IMR-90 (cell line): Measurements from ENCODE around the gene FOXQ1. TPM values are rescaled to one million over a fixed set of nuclear protein-coding genes. Genes with fewer than 3 reads are reported as not detected.

ENCODE experiments used
- ATAC-seq: fragments of 200-7000 bp; cut with Tn5 transposase; 2 replicates; pipeline ENCODE4 v1.9.1; 2020; ENCODE audit warnings: low read depth, mild to moderate bottlenecking, moderate library complexity
- BruUV-seq: library from RNA; stranded (reverse); fragments of 400-500 nt; replicated peaks from 2 replicates; lab custom pipeline; 2021; lab: Mats Ljungman, UMichigan
- CTCF ChIA-PET: fragments of 300-600 bp; formaldehyde crosslinking; extraction: SDS; loops from one replicate; lab custom pipeline; 2021; ENCODE audit warnings: antibody characterized with exemption; lab: Yijun Ruan, JAX
- POLR2A ChIA-PET: fragments of 300-600 bp; sonication (Branson Sonifier 250); formaldehyde crosslinking; loops from one replicate; lab custom pipeline; 2022; ENCODE audit warnings: antibody characterized with exemption; ENCODE audit not compliant: unreplicated experiment; lab: Charles Lee
- DNase-seq: peaks from one replicate; pipeline ENCODE4 v3.0.0; 2013
- H2AFZ ChIP-seq: replicated peaks from 2 replicates; pipeline ENCODE3; 2013; ENCODE audit warnings: low read length, mild to moderate bottlenecking; ENCODE audit not compliant: poor library complexity
- H2AK5ac ChIP-seq: 2 replicates; pipeline ENCODE4 v1.6.1; 2013; ENCODE audit warnings: low read depth, low read length, inconsistent platforms
- H2AK9ac ChIP-seq: replicated peaks from 2 replicates; pipeline ENCODE3; 2013; ENCODE audit warnings: mild to moderate bottlenecking, low read depth, low read length, moderate library complexity; ENCODE audit not compliant: poor library complexity
- H2BK120ac ChIP-seq: 2 replicates; pipeline ENCODE4 v1.6.1; 2013; ENCODE audit warnings: low read depth, low read length, inconsistent platforms
- H2BK15ac ChIP-seq: 3 replicates; pipeline ENCODE4 v1.6.1; 2013; ENCODE audit warnings: low read depth, low read length, inconsistent platforms
- H2BK20ac ChIP-seq: 2 replicates; pipeline ENCODE4 v1.6.1; 2013; ENCODE audit warnings: low read depth, mild to moderate bottlenecking, inconsistent platforms, low read length, moderate library complexity
- H2BK5ac ChIP-seq: 2 replicates; pipeline ENCODE4 v1.6.1; 2013; ENCODE audit warnings: mild to moderate bottlenecking, low read depth, low read length, inconsistent platforms; ENCODE audit not compliant: poor library complexity, severe bottlenecking
- H3K14ac ChIP-seq: replicated peaks from 2 replicates; pipeline ENCODE4 v1.6.1; 2013; ENCODE audit warnings: low read depth, low read length, inconsistent platforms
- H3K18ac ChIP-seq: 2 replicates; pipeline ENCODE4 v1.6.1; 2013; ENCODE audit warnings: low read depth, low read length, control low read depth
- H3K23ac ChIP-seq: 2 replicates; pipeline ENCODE4 v1.6.1; 2013; ENCODE audit warnings: low read depth, low read length, inconsistent platforms
- H3K27ac ChIP-seq: 2 replicates; pipeline ENCODE4 v1.5.1; 2013; ENCODE audit warnings: mild to moderate bottlenecking, control low read depth, low read length; ENCODE audit not compliant: insufficient read depth
- H3K27me3 ChIP-seq: 2 replicates; pipeline ENCODE4 v1.6.1; 2013; ENCODE audit warnings: low read length; ENCODE audit not compliant: control insufficient read depth, insufficient read depth
- H3K36me3 ChIP-seq: 2 replicates; pipeline ENCODE4 v1.6.1; 2013; ENCODE audit warnings: low read length, mixed read lengths; ENCODE audit not compliant: control insufficient read depth, insufficient read depth
- H3K4ac ChIP-seq: 2 replicates; pipeline ENCODE4 v1.6.1; 2013; ENCODE audit warnings: low read depth, low read length, inconsistent platforms
- H3K4me1 ChIP-seq: 2 replicates; pipeline ENCODE4 v1.6.1; 2013; ENCODE audit warnings: low read length, mixed read lengths; ENCODE audit not compliant: control insufficient read depth, insufficient read depth
- H3K4me2 ChIP-seq: 2 replicates; pipeline ENCODE4 v1.6.1; 2013; ENCODE audit warnings: low read depth, mild to moderate bottlenecking, control low read depth, low read length, moderate library complexity
- H3K4me3 ChIP-seq: 2 replicates; pipeline ENCODE4 v1.5.1; 2013; ENCODE audit warnings: low read depth, mild to moderate bottlenecking, control low read depth, low read length, moderate library complexity; ENCODE audit not compliant: insufficient read depth
- H3K56ac ChIP-seq: 2 replicates; pipeline ENCODE4 v1.6.1; 2013; ENCODE audit warnings: low read length, inconsistent platforms; ENCODE audit not compliant: insufficient read depth; ENCODE audit errors: extremely low read depth
- H3K79me1 ChIP-seq, 2 experiments: 2 replicates each; pipeline ENCODE4 v1.6.1; 2013; ENCODE audit warnings: low read length in 2 of 2, inconsistent platforms in 1 of 2, low read depth in 1 of 2
- H3K9ac ChIP-seq: 2 replicates; pipeline ENCODE4 v1.6.1; 2013; ENCODE audit warnings: low read depth, low read length, control low read depth
- H3K9me1 ChIP-seq: 2 replicates; pipeline ENCODE4 v1.6.1; 2013; ENCODE audit warnings: low read length, inconsistent platforms; ENCODE audit not compliant: insufficient read depth
- H3K9me3 ChIP-seq: 2 replicates; pipeline ENCODE4 v1.6.1; 2013; ENCODE audit warnings: low read length; ENCODE audit not compliant: control insufficient read depth, insufficient read depth
- H4K20me1 ChIP-seq: 2 replicates; pipeline ENCODE4 v1.6.1; 2013; ENCODE audit warnings: low read length, inconsistent platforms; ENCODE audit not compliant: insufficient read depth
- H4K5ac ChIP-seq: 2 replicates; pipeline ENCODE4 v1.6.1; 2013; ENCODE audit warnings: mild to moderate bottlenecking, low read depth, low read length, control low read depth
- H4K8ac ChIP-seq, 2 experiments: 2 replicates each; pipeline ENCODE4 v1.6.1; 2013; ENCODE audit warnings: low read depth in 2 of 2, low read length in 2 of 2, control low read depth in 1 of 2, inconsistent platforms in 1 of 2
- H4K91ac ChIP-seq: 2 replicates; pipeline ENCODE4 v1.6.1; 2013; ENCODE audit warnings: low read depth, low read length, inconsistent platforms; ENCODE audit not compliant: insufficient read depth
- BHLHE40 ChIP-seq: fragments of 150-350 bp; IDR thresholded peaks from 2 replicates; pipeline ENCODE4 v1.6.1; 2016; ENCODE audit warnings: mild to moderate bottlenecking, low read depth, low read length
- CEBPB ChIP-seq: IDR thresholded peaks from 2 replicates; pipeline ENCODE4 v1.6.1; 2012; ENCODE audit warnings: low read depth, low read length, improper control_type of control experiment
- CHD1 ChIP-seq: IDR thresholded peaks from 2 replicates; pipeline ENCODE4 v1.6.1; 2012; ENCODE audit warnings: low read depth, low read length, improper control_type of control experiment
- CTCF ChIP-seq: conservative IDR thresholded peaks from 2 replicates; pipeline ENCODE4 v1.5.1; 2012; ENCODE audit warnings: mild to moderate bottlenecking, low read depth, low read length, improper control_type of control experiment
- ELK1 ChIP-seq: fragments of 150-350 bp; IDR thresholded peaks from 2 replicates; pipeline ENCODE4 v1.6.1; 2016; ENCODE audit warnings: low read depth, mild to moderate bottlenecking, low read length, moderate library complexity, borderline replicate concordance
- FOS ChIP-seq: fragments of 150-350 bp; IDR thresholded peaks from 2 replicates; pipeline ENCODE4 v1.6.1; 2016; ENCODE audit warnings: low read depth, low read length
- MAFK ChIP-seq: IDR thresholded peaks from 2 replicates; pipeline ENCODE4 v1.6.1; 2012; ENCODE audit warnings: low read depth, low read length, improper control_type of control experiment
- MAZ ChIP-seq: IDR thresholded peaks from 2 replicates; pipeline ENCODE4 v1.6.1; 2012; ENCODE audit warnings: low read depth, mild to moderate bottlenecking, low read length, improper control_type of control experiment, moderate library complexity, borderline replicate concordance
- MXI1 ChIP-seq: IDR thresholded peaks from 2 replicates; pipeline ENCODE4 v1.6.1; 2012; ENCODE audit warnings: low read depth, mild to moderate bottlenecking, low read length, moderate library complexity, borderline replicate concordance
- NFE2L2 ChIP-seq: fragments of 150-350 bp; IDR thresholded peaks from 2 replicates; pipeline ENCODE4 v1.6.1; 2016; ENCODE audit warnings: low read depth, mild to moderate bottlenecking, low read length
- POLR2A ChIP-seq: IDR thresholded peaks from 2 replicates; pipeline ENCODE4 v1.6.1; 2012; ENCODE audit warnings: mild to moderate bottlenecking, low read depth, low read length
- RAD21 ChIP-seq: IDR thresholded peaks from 2 replicates; pipeline ENCODE4 v1.6.1; 2012; ENCODE audit warnings: low read length, improper control_type of control experiment
- RCOR1 ChIP-seq: IDR thresholded peaks from 2 replicates; pipeline ENCODE4 v1.6.1; 2012; ENCODE audit warnings: mild to moderate bottlenecking, low read length, improper control_type of control experiment; ENCODE audit not compliant: insufficient replicate concordance
- RFX5 ChIP-seq: IDR thresholded peaks from 2 replicates; pipeline ENCODE4 v1.8.0; 2012; ENCODE audit warnings: low read depth, mild to moderate bottlenecking, low read length, moderate library complexity
- SMC3 ChIP-seq: fragments of 150-350 bp; IDR thresholded peaks from 2 replicates; pipeline ENCODE4 v1.6.1; 2016; ENCODE audit warnings: low read depth, mild to moderate bottlenecking, antibody characterized with exemption, low read length, moderate library complexity
- USF2 ChIP-seq: fragments of 150-350 bp; IDR thresholded peaks from 2 replicates; pipeline ENCODE4 v1.6.1; 2017; ENCODE audit warnings: mild to moderate bottlenecking, antibody characterized with exemption, low read length, low read depth
- WGBS, 2 experiments: methylation state at CpG; one replicate each; pipeline versions ENCODE4 v1.1.5 to v1.1.7; 2013; ENCODE audit warnings: missing lambda C conversion rate in 2 of 2; ENCODE audit not compliant: insufficient read length in 1 of 2; ENCODE audit errors: extremely low coverage in 2 of 2; 5-methylcytosine and 5-hydroxymethylcytosine counted together
- dilution Hi-C: fragments of 300-500 bp; cut with HindIII; formaldehyde crosslinking; loops from one replicate; pipeline ENCODE4 v1.14.3; 2018; ENCODE audit warnings: low sequenced_read_pairs; ENCODE audit not compliant: unreplicated experiment
- in situ Hi-C: fragments of 300-500 bp; cut with MboI; formaldehyde crosslinking; loops from 3 replicates; pipeline ENCODE4 v1.14.3; 2019; ENCODE audit warnings: low sequenced_read_pairs, inconsistent platforms, mixed read lengths
- intact Hi-C: fragments of 100-400 bp; cut with micrococcal nuclease; formaldehyde crosslinking; loops from 2 replicates; pipeline ENCODE4 v1.10.0; 2022
- polyA plus RNA-seq, 3 experiments: library from polyadenylated mRNA; depleted of rRNA; stranded (reverse); fragments of >200 nt; gene quantifications; 2 replicates each; pipeline ENCODE4 v1.2.3, GENCODE V29; 2012; ENCODE audit warnings: low replicate concordance in 1 of 3
- total RNA-seq: library from RNA; depleted of rRNA; stranded (reverse); fragments of >200 nt; gene quantifications from 2 replicates; pipeline ENCODE4 v1.2.3, GENCODE V29; 2012

FOXQ1 gene
- total and polyA plus RNA-seq, 2 of the 4 experiments (the other 2 are of a cell fraction), result not detected

- no peak overlapping the region for H3K14ac ChIP-seq
- no peaks in the 10 kb centered on the region for H3K27me3 ChIP-seq
- peaks cover 6% of the 10 kb centered on the region for H3K4me1 ChIP-seq
- intact Hi-C loops, result no loop called here
- no peak overlapping the region for H2AFZ ChIP-seq
- H3K4me3 ChIP-seq, result no peak overlapping the region
- H2BK20ac ChIP-seq, result no peak overlapping the region
- H3K27ac ChIP-seq, result no peak overlapping the region
- no peak overlapping the region for H4K91ac ChIP-seq
- no peak overlapping the region for H3K4me2 ChIP-seq
- H3K18ac ChIP-seq, result no peak overlapping the region
- no peak for DNase-seq
- TF ChIP-seq RAD21 (no peak), SMC3 (no peak), POLR2A (no peak), BHLHE40 (no peak), USF2 (no peak), MAFK (no peak), CTCF (no peak), ELK1 (no peak), MXI1 (no peak), MAZ (no peak), NFE2L2 (no peak), RCOR1 (no peak), CHD1 (no peak), RFX5 (no peak), CEBPB (no peak), FOS (no peak)
- WGBS, 2 experiments, result no CpG with 5 or more reads among the region's 2 CpGs
- no peak overlapping the region for H3K9ac ChIP-seq
- H2AK5ac ChIP-seq, result no peak overlapping the region
- no peak overlapping the region for H3K56ac ChIP-seq
- in situ Hi-C loops, result no loop called here
- no peak overlapping the region for H4K8ac ChIP-seq
- H2BK120ac ChIP-seq, result no peak overlapping the region
- no TSS peak for BruUV-seq
- no peak overlapping the region for H3K23ac ChIP-seq
- POLR2A ChIA-PET, result no interaction called here
- H2BK15ac ChIP-seq, result no peak overlapping the region
- no peaks in the 10 kb centered on the region for H3K36me3 ChIP-seq
- no peak overlapping the region for H2BK5ac ChIP-seq
- ATAC-seq, result no peak
- H3K4ac ChIP-seq, result no peak overlapping the region
- peaks cover 6% of the 10 kb centered on the region; the same call in 1 of the 2 replicates for H3K9me3 ChIP-seq
- no peaks in the 10 kb centered on the region for H4K20me1 ChIP-seq
- dilution Hi-C loops, result no loop called here
- CTCF ChIA-PET, result no interaction called here
- 0 out of 2 replicates have a peak, but pooled peaks cover 3% of the 10 kb centered on the region for H3K9me1 ChIP-seq
- H2AK9ac ChIP-seq, result no peak overlapping the region
- H3K79me1 ChIP-seq, result no peaks in the 10 kb centered on the region
- no peak overlapping the region for H4K5ac ChIP-seq
These were observed 39.6 kb downstream of the FOXQ1 start for GRCh38 chr6:1351381-1352008.
